Neuron (in vitro differentiated cells): ENCODE data around the gene OSBP2.

Experiments used
- H2AFZ ChIP-seq: one replicate; pipeline ENCODE4 v1.6.1; 2013; ENCODE audit warnings: low read depth, mild to moderate bottlenecking, inconsistent platforms, low read length, moderate library complexity
- H3K27me3 ChIP-seq: one replicate; pipeline ENCODE4 v1.6.1; 2013; ENCODE audit warnings: low read length; ENCODE audit not compliant: insufficient read depth
- H3K36me3 ChIP-seq: one replicate; pipeline ENCODE4 v1.6.1; 2013; ENCODE audit warnings: low read length; ENCODE audit not compliant: insufficient read depth
- H3K4me1 ChIP-seq: one replicate; pipeline ENCODE4 v1.6.1; 2013; ENCODE audit warnings: low read length; ENCODE audit not compliant: insufficient read depth
- H3K4me3 ChIP-seq: 2 replicates; pipeline ENCODE4 v1.5.1; 2013; ENCODE audit warnings: mild to moderate bottlenecking, low read length, moderate library complexity
- H3K9me3 ChIP-seq: one replicate; pipeline ENCODE4 v1.6.1; 2013; ENCODE audit warnings: low read length

Gene OSBP2

DNA sequence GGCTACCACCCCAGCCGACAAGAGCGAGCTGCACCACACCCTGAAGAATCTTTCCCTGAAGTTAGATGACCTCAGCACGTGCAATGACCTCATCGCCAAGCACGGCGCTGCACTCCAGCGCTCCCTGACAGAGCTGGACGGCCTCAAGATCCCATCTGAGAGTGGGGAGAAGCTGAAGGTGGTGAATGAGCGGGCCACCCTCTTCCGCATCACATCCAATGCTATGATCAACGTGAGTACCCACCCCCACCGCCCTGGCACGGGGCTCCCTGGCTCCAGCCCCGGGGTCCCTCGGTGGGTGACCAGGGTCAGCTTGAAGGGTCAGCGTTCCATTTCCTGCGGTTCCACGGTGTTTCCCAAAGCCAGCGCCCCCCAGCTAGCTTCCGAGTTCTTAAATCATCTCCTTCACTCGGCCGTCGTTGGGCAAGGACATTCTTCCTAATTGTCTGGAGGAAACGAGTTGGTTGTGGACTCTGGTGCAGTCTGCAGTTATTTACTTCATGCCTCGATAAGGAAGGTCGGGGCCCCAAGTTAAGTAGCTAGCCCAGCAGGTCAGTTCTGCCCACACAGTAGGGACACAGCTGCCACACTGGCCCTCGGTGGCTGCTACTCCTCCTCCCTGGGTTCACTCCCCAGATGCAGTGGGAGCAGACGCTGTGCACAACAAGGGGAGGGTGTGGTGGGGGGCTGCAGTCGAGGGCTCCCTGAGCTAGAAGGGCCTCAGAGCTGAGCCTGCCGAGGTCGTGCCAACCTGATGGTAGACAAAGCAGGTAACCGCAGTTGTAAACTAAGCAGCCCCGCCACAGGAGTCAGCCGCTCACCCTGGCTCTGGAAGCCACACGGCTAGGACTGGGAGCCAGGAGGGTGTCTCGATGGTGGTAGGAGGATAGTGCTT, 176.0 kb downstream of the OSBP2 start:
- Histone ChIP-seq H2AFZ (no peak overlapping the region), H3K4me3 (no peak overlapping the region), H3K4me1 (peaks cover 3% of the 10 kb centered on the region), H3K36me3 (no peaks in the 10 kb centered on the region), H3K27me3 (no peaks in the 10 kb centered on the region), H3K9me3 (no peaks in the 10 kb centered on the region)

DNA sequence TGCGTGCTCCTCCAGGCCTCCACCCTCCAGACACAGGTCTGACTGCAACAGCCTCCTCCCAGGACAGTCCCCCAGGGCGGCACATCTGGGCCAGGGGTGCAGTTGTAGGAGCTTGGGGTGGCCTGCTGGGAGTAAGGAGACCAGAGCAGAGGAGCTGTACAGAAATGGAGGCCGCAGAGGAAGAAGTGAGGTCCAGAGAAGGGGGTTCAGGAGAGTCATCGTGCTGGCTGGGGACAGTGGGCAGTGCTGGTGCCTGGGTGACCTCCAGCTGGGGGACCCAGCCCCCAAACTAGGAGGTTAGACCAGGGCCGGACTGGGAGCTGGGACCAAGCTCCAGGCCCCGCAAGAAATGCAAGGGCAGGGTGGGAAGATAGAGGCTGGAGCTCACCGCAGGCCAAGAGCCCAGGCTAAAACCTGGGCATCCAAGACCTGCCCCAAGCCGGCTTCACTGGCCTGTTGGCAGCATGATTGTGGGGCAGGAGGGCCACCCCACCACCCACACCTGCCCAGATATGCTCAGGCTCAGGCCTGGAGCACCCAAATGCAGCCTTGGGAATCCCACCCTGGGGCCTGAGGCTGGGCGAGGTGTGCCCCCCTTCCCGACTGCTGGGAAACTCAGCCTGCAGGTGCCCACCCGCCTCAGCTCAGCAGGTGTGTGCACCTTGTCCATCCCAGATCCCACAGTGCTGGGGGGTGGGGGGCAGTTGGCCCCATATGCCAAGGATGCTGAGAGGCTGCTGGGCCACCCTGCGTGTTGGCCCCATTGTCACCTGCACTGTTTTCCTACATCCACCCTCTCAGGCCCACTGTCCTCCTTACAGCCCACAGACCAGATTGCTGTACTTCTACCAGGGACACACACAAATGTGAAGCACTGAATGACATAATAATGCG, 177.0 kb downstream of the OSBP2 start:
- Histone ChIP-seq H3K4me3 (no peak overlapping the region), H3K9me3 (no peaks in the 10 kb centered on the region), H3K4me1 (peaks cover 3% of the 10 kb centered on the region), H3K27me3 (no peaks in the 10 kb centered on the region), H3K36me3 (no peaks in the 10 kb centered on the region), H2AFZ (no peak overlapping the region)

DNA sequence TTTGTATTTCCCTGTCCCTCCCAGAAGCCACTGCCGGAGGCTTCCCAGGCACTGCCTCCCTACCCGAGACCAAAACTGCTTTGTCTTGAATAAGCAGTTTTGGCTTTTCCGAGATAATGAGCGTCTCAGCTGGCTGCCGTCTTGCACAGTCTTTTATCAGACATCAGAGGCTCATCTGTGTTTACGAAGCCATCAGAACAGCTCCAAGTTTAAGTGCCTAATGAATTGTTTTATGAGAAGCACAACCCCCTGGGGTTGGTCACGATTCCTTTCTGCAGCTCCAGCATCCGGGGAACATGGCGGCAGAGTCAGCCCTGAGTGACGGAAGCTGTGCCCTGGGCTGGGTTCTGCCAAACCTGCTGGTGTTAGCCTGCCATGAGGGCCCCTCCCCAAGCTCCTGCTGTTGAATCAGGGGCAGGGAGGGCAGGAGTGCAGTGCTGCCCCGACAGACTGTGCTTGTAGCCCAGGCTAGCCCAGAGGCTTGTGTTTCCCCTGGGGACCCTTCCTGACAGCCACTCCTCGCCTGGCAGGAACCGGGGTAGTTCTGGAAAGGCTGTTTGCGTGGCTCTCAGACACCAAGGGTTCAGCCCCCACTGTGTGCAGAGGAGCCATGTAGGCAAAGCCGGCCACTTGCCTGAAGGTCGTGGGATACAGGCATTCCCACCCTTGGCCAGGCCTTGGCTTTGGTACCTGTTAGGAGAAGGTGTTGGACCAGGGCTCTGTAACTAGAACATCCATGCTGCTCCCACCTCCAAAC, 177.8 kb downstream of the OSBP2 start:
- Histone ChIP-seq H3K4me1 (peaks cover 3% of the 10 kb centered on the region), H3K27me3 (no peaks in the 10 kb centered on the region), H3K9me3 (no peaks in the 10 kb centered on the region), H3K4me3 (no peak overlapping the region), H2AFZ (no peak overlapping the region), H3K36me3 (no peaks in the 10 kb centered on the region)

DNA sequence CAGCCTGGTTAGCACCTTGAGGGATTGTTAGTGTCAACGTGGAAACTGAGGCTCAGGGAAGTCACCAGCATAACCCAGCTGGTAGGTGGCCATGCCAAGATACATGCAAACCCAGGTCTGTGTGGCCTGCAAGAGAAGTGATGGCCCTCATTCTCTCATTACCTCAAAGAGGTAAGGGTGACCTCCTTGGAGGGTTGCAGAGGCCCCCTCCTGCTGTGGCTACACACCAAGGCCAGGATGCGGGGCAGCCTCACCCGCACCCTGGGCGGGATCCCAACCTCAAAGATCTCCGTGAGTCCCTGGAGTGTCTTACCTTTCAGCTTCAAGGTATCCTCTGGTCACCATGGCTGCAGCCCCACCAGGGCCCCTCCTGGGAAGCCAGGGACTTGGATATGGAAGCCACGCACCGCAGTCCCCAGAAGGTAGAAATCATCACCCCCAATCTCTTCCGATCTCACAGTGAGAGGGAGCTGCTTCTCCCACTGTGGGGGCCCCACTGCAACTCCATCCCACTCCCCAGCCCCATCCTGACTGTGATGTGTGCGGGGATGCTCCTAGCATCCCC, 178.5 kb downstream of the OSBP2 start:
- Histone ChIP-seq H2AFZ (no peak overlapping the region), H3K4me1 (peaks cover 3% of the 10 kb centered on the region), H3K4me3 (no peak overlapping the region), H3K9me3 (no peaks in the 10 kb centered on the region), H3K36me3 (no peaks in the 10 kb centered on the region), H3K27me3 (no peaks in the 10 kb centered on the region)

DNA sequence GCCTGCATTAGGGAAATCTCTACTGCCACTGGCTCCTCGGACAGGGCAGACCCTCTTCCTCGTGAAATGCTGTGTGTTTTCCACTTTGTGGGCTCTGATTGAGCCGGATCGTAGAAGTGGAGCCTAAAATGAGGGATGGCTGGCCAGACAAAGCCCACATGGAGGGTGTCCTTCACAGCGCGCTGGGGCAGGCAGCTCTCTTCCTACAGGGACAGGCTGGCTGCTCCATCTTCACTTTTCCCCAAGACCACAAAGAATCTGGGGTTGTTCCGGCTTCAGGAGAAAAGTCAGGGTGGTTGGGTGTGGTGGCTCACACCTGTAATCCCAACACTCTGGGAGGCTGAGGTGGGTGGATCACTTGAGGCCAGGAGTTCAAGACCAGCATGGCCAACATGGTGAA, 179.0 kb downstream of the OSBP2 start:
- H3K4me1 ChIP-seq: peaks cover 1% of the 10 kb centered on the region
- no peaks in the 10 kb centered on the region for H3K36me3 ChIP-seq
- no peak overlapping the region for H2AFZ ChIP-seq
- no peaks in the 10 kb centered on the region for H3K27me3 ChIP-seq
- no peaks in the 10 kb centered on the region for H3K9me3 ChIP-seq
- H3K4me3 ChIP-seq: no peak overlapping the region

DNA sequence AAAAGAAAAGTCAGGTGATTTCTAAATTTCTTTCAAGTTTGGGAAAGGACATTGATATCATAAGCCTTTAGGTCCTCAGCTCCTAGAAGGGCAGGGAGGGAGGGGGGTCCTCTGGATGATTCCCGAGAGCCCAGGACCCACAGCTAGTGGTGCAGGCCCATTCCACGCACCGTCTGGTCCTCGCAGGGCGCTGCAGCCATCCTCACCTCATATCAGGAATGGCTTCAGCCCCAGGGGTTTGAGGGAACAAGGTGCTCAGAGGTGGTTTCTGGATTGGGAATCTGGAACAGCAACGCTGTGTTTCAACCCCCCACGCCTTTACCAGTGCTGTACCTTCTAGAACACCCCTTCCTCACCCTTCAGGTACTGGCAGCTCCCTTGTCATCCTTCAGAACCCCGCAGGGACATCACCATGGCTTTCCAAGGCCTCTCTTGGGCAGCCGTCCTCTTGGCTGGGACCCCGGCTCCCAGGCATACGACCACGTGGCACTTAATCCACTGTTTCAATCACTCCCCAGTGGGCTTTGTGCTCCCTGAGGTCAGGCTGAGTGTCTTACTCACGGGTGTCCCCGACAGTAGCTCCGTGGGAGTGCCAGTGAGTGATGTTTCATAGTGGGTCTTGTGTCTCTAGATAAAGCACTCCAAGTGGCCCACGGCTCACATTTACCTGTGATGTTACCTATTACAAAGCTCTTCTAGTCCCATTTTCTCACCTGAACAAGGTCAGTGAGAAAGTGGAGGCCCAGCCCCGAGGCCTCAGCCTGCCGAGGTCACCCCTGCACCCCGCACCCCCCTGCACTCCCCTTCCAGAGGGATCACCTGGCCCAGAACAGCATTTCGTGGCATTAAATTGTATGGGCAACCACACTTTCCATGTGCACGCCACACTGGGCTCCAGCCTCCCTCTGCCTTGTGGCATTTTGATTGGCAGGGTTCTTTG, 180.0 kb downstream of the OSBP2 start:
- Histone ChIP-seq H3K4me1 (peaks cover 5% of the 10 kb centered on the region), H3K4me3 (no peak overlapping the region), H3K36me3 (no peaks in the 10 kb centered on the region), H2AFZ (no peak overlapping the region), H3K9me3 (no peaks in the 10 kb centered on the region), H3K27me3 (no peaks in the 10 kb centered on the region)

DNA sequence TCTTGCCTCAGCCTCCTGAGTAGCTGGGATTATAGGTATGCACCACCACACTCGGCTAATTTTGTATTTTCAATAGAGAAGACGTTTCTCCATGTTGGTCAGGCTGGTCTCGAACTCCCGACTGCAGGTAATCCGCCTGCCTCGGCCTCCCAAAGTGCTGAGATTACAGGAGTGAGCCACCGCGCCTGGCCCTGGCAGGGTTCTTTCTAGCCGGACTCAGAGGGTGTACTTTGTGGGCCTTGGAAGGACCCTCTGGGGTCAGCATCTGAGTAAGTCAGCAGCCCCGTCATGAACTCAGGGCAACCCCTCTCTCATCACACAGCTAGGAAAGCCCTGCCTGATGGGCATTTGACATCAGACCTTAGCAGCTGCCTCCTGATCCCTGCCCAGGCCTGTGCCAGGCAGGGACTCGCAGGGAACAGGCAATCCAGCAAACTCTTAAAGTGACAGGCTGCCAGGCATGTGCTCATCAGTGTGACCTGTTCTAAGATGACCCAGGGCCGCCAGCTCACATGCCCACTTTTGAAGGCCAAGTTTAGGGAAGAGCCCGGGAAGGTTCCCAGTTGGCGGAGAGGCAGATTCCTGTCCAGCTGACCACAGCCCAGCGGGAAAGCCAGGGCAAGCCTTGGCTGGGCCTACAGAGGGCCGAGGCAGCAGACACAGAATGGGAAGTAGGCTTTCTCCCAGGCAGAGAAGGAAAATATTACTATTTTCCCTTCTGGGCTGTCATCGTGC, 181.0 kb downstream of the OSBP2 start:
- Histone ChIP-seq H3K9me3 (no peaks in the 10 kb centered on the region), H3K27me3 (no peaks in the 10 kb centered on the region), H3K4me3 (no peak overlapping the region), H2AFZ (no peak overlapping the region), H3K36me3 (no peaks in the 10 kb centered on the region), H3K4me1 (peaks cover 5% of the 10 kb centered on the region)

DNA sequence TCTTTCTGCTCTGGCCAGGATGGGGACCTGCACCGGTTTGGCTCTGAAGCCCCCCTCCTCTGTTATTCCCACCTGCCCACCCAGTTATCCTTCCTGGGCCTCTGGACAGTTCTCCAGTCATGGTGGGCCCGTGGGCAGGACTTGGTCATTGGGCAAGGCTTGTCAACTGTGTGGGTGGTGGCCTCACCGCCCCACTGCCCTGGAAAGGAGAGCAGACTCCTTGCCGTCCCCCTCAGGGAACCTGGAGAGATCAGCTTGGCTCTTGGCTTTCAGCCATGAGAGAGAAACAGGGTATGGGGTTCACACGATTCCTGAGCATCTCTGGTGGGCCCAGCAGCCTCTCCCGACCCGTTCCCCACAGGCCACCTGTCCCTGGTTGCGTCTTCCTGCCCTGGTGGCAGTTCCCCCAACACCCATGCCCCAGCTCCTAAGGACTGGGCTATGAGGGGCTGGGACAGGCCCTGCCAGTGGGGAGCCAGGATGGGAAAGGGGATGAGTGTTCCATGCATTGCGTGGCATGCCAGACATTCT, 181.6 kb downstream of the OSBP2 start:
- H3K4me3 ChIP-seq: no peak overlapping the region
- H2AFZ ChIP-seq: no peak overlapping the region
- no peaks in the 10 kb centered on the region for H3K27me3 ChIP-seq
- no peaks in the 10 kb centered on the region for H3K36me3 ChIP-seq
- peaks cover 5% of the 10 kb centered on the region for H3K4me1 ChIP-seq
- H3K9me3 ChIP-seq: no peaks in the 10 kb centered on the region

DNA sequence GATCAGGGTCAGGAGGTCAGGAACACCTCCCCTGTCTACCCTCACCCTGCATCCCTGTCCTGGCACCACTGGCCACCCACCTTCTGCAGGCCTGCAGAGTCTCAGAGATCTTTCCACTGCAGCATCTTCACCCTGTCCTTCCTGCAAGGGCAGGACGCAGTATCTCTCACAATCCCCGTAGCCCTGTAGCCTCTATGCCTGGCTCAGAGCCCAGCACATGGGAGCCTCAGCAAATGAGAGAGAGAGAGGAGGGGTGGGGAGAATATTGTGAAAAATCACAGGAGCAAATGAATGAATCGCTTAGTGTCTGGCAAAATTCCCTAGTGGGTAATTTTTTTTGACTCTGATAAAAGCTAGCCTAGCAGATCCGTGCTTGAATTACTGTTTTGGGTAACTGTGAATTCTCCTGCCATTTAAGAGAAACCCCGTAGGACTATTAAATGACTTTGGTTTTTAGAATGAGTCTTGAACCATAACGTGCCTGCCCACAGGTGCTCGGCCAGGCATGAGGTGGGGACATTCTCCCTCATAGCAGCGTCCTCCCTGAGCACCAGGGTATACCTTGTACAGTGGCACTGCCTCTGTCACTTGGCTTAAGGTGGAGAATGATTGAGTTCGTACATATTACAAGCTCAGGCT, 182.4 kb downstream of the OSBP2 start:
- Histone ChIP-seq H2AFZ (no peak overlapping the region), H3K4me1 (peaks cover 5% of the 10 kb centered on the region), H3K4me3 (no peak overlapping the region), H3K36me3 (no peaks in the 10 kb centered on the region), H3K9me3 (no peaks in the 10 kb centered on the region), H3K27me3 (no peaks in the 10 kb centered on the region)

DNA sequence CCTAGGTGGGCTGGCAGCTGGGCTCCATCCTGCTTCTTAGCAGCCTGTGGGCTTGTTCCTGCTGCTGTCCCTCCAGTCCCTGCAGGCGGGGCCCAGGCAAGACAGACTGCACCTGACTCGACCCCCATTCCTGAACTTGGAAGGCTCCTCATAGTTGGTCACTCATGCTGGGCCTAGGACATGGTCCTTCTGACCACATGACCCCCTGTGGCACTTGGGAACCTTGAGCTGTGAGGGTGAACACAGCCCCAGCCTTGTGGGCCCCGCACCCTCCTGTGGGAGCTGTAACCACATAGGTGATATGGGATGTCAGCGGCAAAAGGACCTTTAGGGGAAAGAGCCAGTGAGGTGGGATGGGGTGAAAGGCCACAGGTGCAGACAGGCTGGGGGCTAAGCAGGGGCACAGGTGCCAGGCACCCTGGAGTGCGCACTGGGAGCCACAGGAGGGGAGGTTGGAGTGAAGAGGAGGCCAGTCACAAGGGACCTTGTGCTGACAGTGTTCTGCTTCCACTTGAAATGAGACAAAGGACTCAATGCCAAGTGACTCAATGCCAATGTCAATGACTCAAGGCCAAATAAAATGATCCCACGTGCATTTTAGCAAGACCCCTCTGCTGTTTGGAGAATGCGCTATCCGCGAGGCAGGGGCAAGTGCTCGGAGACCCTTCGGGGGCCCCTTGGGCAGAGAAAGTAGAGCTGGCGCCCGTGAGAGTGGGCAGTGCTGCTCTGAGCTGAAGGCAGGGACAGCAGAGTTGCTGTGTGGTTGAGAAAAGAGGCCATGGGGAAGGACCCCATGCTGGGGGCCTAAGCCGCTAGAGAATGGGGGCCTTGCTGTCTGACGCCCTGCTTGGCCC, 183.2 kb downstream of the OSBP2 start:
- Histone ChIP-seq H3K36me3 (no peaks in the 10 kb centered on the region), H3K4me3 (no peak overlapping the region), H3K27me3 (no peaks in the 10 kb centered on the region), H3K9me3 (no peaks in the 10 kb centered on the region), H3K4me1 (peaks cover 5% of the 10 kb centered on the region), H2AFZ (no peak overlapping the region)
